ENCODE data around the gene VPS13D.

Gene VPS13D

DNA sequence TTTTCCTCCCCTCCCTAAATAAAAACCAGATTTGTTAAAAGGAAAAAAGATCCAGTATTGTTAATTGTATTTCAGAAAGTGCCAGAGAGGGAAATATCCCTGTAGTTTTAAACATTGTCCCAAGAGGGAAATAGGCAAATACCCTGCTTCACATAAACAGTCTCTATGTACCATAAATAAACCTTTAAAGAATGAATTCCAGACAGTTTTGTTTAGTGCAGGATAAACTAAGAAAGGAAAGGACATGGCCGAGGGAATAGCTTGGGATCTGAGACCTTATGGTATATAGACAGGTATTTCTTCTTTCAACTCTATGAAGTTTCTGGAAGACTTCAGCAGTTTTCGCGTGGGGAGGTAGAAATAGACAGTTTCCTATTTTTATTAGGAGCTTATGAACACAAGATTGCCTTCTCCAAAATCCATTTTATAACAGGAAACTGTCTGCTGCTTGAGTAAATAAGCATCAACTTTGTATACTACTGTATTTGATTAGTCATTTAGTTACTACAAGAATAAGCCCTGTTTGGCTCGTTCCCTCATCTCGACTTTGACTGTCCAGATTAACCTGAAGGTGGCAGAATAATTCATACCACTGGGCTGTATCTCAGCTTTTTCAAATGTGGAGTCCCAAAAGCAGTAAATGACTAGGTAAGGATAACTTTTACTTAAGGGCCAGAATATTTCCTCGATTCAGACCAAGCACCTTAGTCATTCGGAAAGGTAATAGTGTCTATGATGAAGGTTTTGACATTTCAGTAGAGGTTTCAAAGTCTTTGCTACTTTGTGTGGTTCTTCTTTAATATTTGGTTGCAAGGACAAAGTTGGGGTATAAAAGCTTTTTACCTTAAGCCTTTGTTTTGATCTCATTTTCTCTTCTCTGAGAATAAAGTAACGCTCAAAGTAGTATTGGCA, 177.5 kb downstream of the VPS13D start:
- WGBS, 2 experiments (ENCODE audit: insufficient coverage in 2 of 2), result 87 to 88% methylated on average over 3 to 5 of the region's 8 CpGs
- Histone ChIP-seq H3K4me3 (ENCODE audit: extremely low read depth, insufficient read depth, low read length, poor library complexity, severe bottlenecking) (no peak overlapping the region), H3K36me3 (ENCODE audit: control insufficient read depth, insufficient read depth, low read length) (peaks cover 50% of the 10 kb centered on the region), H3K9me3 (ENCODE audit: control insufficient read depth, low read length) (peaks cover 7% of the 10 kb centered on the region), H3K27ac (ENCODE audit: low read depth, low read length, severe bottlenecking) (peak overlapping the region; percentile 72), H3K4me1 (ENCODE audit: control insufficient read depth, insufficient read depth, low read length, poor library complexity, severe bottlenecking) (peaks cover 13% of the 10 kb centered on the region)

- H3K9me3 ChIP-seq (ENCODE audit: control insufficient read depth, low read length), result peaks cover 7% of the 10 kb centered on the region
- H3K4me1 ChIP-seq (ENCODE audit: control insufficient read depth, insufficient read depth, low read length, poor library complexity, severe bottlenecking), result peaks cover 13% of the 10 kb centered on the region
- 95 to 100% methylated on average over 2 to 4 of the region's 5 CpGs for WGBS, 2 experiments (ENCODE audit: insufficient coverage in 2 of 2)
- H3K4me3 ChIP-seq (ENCODE audit: extremely low read depth, insufficient read depth, low read length, poor library complexity, severe bottlenecking), result no peak overlapping the region
- no peak overlapping the region for H3K27ac ChIP-seq (ENCODE audit: low read depth, low read length, severe bottlenecking)
- peaks cover 44% of the 10 kb centered on the region for H3K36me3 ChIP-seq (ENCODE audit: control insufficient read depth, insufficient read depth, low read length)
Measured at GRCh38 chr1:12407962-12408454, 178.2 kb downstream of the VPS13D start.

GRCh38 chr1:12408662-12409061, 178.8 kb downstream of the VPS13D start:
- peaks cover 7% of the 10 kb centered on the region for H3K9me3 ChIP-seq (ENCODE audit: control insufficient read depth, low read length)
- peaks cover 38% of the 10 kb centered on the region for H3K36me3 ChIP-seq (ENCODE audit: control insufficient read depth, insufficient read depth, low read length)
- no peak overlapping the region for H3K27ac ChIP-seq (ENCODE audit: low read depth, low read length, severe bottlenecking)
- peaks cover 13% of the 10 kb centered on the region for H3K4me1 ChIP-seq (ENCODE audit: control insufficient read depth, insufficient read depth, low read length, poor library complexity, severe bottlenecking)
- WGBS, 2 experiments (ENCODE audit: insufficient coverage in 2 of 2), result no CpG with 5 or more reads among the region's 1 CpG
- no peak overlapping the region for H3K4me3 ChIP-seq (ENCODE audit: extremely low read depth, insufficient read depth, low read length, poor library complexity, severe bottlenecking)

- H3K27ac ChIP-seq (ENCODE audit: low read depth, low read length, severe bottlenecking), result no peak overlapping the region
- WGBS, 2 experiments (ENCODE audit: insufficient coverage in 2 of 2), result 90 to 95% methylated on average over 2 of the region's 2 CpGs
Measured at GRCh38 chr1:12409681-12410080, 179.9 kb downstream of the VPS13D start.

DNA sequence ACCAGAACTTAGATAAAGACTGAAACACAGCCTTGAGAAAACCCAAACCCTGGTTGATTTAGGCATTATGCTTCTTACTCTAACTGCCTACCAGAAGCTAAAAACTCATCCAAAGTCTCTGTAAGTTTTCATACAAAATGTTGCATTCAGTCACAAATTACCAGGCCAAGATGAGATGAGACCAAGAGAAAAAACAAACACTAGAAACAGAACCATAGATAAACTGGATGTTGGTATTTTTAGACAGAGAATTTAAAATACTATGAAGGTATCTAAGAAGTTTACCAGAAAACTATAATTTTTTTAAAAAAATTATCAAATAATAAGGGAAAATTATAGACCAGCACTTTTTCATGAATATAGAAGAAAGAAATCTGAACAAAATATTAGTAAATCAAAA, 180.5 kb downstream of the VPS13D start:
- Histone ChIP-seq H3K36me3 (ENCODE audit: control insufficient read depth, insufficient read depth, low read length) (peaks cover 22% of the 10 kb centered on the region), H3K4me1 (ENCODE audit: control insufficient read depth, insufficient read depth, low read length, poor library complexity, severe bottlenecking) (peaks cover 13% of the 10 kb centered on the region), H3K27ac (ENCODE audit: low read depth, low read length, severe bottlenecking) (no peak overlapping the region), H3K4me3 (ENCODE audit: extremely low read depth, insufficient read depth, low read length, poor library complexity, severe bottlenecking) (no peak overlapping the region), H3K9me3 (ENCODE audit: control insufficient read depth, low read length) (peaks cover 7% of the 10 kb centered on the region)

More at GRCh38 chr1:12409681-12410080, 179.9 kb downstream of the VPS13D start:
- peaks cover 13% of the 10 kb centered on the region for H3K4me1 ChIP-seq (ENCODE audit: control insufficient read depth, insufficient read depth, low read length, poor library complexity, severe bottlenecking)
- H3K9me3 ChIP-seq (ENCODE audit: control insufficient read depth, low read length), result peaks cover 7% of the 10 kb centered on the region
- peaks cover 28% of the 10 kb centered on the region for H3K36me3 ChIP-seq (ENCODE audit: control insufficient read depth, insufficient read depth, low read length)
- H3K4me3 ChIP-seq (ENCODE audit: extremely low read depth, insufficient read depth, low read length, poor library complexity, severe bottlenecking), result no peak overlapping the region

DNA sequence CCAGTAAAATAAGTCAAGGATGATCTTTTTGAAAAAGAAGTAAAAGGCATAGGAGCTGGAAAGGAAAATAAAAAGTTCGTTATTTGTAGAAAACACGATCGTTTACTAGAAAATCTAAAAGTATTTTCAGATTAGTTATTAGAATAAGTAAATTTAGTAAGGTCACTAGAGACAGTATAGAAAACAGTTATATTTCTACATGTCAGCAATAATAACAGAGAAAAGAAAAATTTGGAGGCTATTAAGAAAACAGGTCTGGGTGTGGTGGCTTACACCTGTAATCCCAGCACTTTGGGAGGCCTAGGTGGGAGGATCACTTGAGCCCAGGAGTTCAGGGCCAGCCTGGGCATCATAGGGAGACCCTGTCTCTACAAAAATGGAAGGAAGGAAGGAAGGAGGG, 181.3 kb downstream of the VPS13D start:
- WGBS, 2 experiments (ENCODE audit: insufficient coverage in 2 of 2), result 80% methylated on average over 1 of the region's 3 CpGs; no CpG with 5 or more reads in 1 of the 2 experiments
- Histone ChIP-seq H3K4me1 (ENCODE audit: control insufficient read depth, insufficient read depth, low read length, poor library complexity, severe bottlenecking) (peaks cover 12% of the 10 kb centered on the region), H3K9me3 (ENCODE audit: control insufficient read depth, low read length) (peaks cover 7% of the 10 kb centered on the region), H3K27ac (ENCODE audit: low read depth, low read length, severe bottlenecking) (no peak overlapping the region), H3K4me3 (ENCODE audit: extremely low read depth, insufficient read depth, low read length, poor library complexity, severe bottlenecking) (no peak overlapping the region), H3K36me3 (ENCODE audit: control insufficient read depth, insufficient read depth, low read length) (peaks cover 27% of the 10 kb centered on the region)

GRCh38 chr1:12411747-12412146, 181.9 kb downstream of the VPS13D start:
- Histone ChIP-seq H3K4me3 (ENCODE audit: extremely low read depth, insufficient read depth, low read length, poor library complexity, severe bottlenecking) (no peak overlapping the region), H3K27ac (ENCODE audit: low read depth, low read length, severe bottlenecking) (no peak overlapping the region), H3K4me1 (ENCODE audit: control insufficient read depth, insufficient read depth, low read length, poor library complexity, severe bottlenecking) (peaks cover 6% of the 10 kb centered on the region), H3K9me3 (ENCODE audit: control insufficient read depth, low read length) (peaks cover 7% of the 10 kb centered on the region), H3K36me3 (ENCODE audit: control insufficient read depth, insufficient read depth, low read length) (peaks cover 32% of the 10 kb centered on the region)
- WGBS, 2 experiments (ENCODE audit: insufficient coverage in 2 of 2), result 87 to 100% methylated on average over 4 to 5 of the region's 6 CpGs

- Histone ChIP-seq H3K27ac (ENCODE audit: low read depth, low read length, severe bottlenecking) (no peak overlapping the region), H3K36me3 (ENCODE audit: control insufficient read depth, insufficient read depth, low read length) (peaks cover 39% of the 10 kb centered on the region), H3K4me1 (ENCODE audit: control insufficient read depth, insufficient read depth, low read length, poor library complexity, severe bottlenecking) (no peaks in the 10 kb centered on the region), H3K4me3 (ENCODE audit: extremely low read depth, insufficient read depth, low read length, poor library complexity, severe bottlenecking) (no peak overlapping the region), H3K9me3 (ENCODE audit: control insufficient read depth, low read length) (peaks cover 7% of the 10 kb centered on the region)
- no CpG with 5 or more reads among the region's 5 CpGs for WGBS, 2 experiments (ENCODE audit: insufficient coverage in 2 of 2)
Measured at GRCh38 chr1:12412439-12412838, 182.6 kb downstream of the VPS13D start.

DNA sequence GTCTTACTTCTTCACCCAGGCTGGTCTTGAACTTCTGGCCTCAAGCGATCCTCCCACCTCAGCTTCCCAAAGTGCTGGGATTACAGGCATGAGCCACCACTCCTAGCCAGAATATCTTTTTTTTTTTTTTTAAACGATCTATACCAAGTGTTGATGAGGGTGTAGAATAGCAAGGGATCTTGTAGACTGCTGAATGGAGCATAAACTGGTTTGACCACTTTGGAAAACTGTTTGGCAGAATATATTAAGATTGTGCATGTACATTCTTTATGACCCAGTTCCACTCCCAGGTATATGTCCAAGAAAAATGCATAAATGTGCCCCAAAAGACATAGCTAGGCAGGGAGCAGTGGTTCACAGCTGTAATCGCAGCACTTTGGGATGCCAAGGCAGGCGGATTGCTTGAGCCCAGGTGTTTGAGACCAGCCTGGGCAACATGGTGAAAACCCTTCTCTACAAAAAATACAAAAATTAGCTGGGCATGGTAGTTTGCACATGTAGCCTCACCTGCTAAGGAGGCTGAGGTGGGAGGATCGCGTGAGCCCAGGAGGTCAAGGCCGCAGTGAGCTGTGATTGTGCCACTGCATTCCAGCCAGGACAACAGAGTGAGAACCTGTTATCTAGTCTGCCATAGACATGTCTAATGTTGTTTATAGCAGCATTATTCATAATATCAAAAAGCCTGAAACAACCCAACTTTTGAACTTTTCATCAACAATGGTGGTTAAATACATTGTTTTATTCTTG, 184.0 kb downstream of the VPS13D start:
- Histone ChIP-seq H3K27ac (ENCODE audit: low read depth, low read length, severe bottlenecking) (no peak overlapping the region), H3K36me3 (ENCODE audit: control insufficient read depth, insufficient read depth, low read length) (peaks cover 46% of the 10 kb centered on the region), H3K9me3 (ENCODE audit: control insufficient read depth, low read length) (peaks cover 7% of the 10 kb centered on the region), H3K4me1 (ENCODE audit: control insufficient read depth, insufficient read depth, low read length, poor library complexity, severe bottlenecking) (no peaks in the 10 kb centered on the region), H3K4me3 (ENCODE audit: extremely low read depth, insufficient read depth, low read length, poor library complexity, severe bottlenecking) (no peak overlapping the region)
- 96 to 100% methylated on average over 4 of the region's 7 CpGs for WGBS, 2 experiments (ENCODE audit: insufficient coverage in 2 of 2)

DNA sequence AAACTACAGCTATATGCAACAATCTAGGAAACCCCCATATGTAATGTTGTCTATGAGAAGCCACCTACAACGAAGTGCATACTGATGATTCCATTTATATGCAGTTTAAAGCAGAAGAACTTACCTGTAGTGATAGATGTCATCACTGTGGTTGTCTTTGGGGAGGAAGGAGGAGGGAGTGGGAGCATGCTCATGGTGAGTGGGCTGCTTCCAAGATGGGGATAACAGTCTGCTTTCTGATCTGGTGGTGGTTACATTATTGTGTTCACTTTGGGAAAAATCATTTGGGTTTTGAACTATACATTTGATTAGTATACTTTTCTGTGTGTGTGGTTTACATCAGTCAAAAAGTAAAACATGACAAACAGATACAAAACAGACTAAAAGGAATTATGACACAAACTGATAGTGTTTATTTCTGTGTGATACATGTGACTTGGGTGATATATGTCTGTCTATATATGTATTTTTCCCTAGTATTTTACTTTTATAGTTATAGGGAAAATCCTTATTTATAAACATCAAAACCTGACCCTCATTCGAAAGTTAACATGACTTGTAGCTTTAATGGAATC, 184.7 kb downstream of the VPS13D start:
- Histone ChIP-seq H3K9me3 (ENCODE audit: control insufficient read depth, low read length) (peaks cover 7% of the 10 kb centered on the region), H3K27ac (ENCODE audit: low read depth, low read length, severe bottlenecking) (no peak overlapping the region), H3K4me1 (ENCODE audit: control insufficient read depth, insufficient read depth, low read length, poor library complexity, severe bottlenecking) (no peaks in the 10 kb centered on the region), H3K36me3 (ENCODE audit: control insufficient read depth, insufficient read depth, low read length) (peaks cover 49% of the 10 kb centered on the region), H3K4me3 (ENCODE audit: extremely low read depth, insufficient read depth, low read length, poor library complexity, severe bottlenecking) (no peak overlapping the region)
- 100% methylated on average over 1 of the region's 2 CpGs; no CpG with 5 or more reads in 1 of the 2 experiments for WGBS, 2 experiments (ENCODE audit: insufficient coverage in 2 of 2)
